HepG2 (cell line): ENCODE measurements around the gene SEMA4A. TPM values are rescaled to one million over a fixed set of nuclear protein-coding genes. Genes with fewer than 3 reads are reported as not detected.
A peak's percentile ranks its signal among the peaks of the same experiment; 100 is the strongest.

Experiments
- AGO2 ChIP-seq: fragments of 200-400 bp; formaldehyde crosslinking; optimal IDR thresholded peaks from 2 replicates; pipeline ENCODE3; 2017; ENCODE audit warnings: mild to moderate bottlenecking, low read depth, low read length, moderate library complexity
- BORCS8-MEF2B ChIP-seq: sonication (generic); formaldehyde crosslinking; IDR thresholded peaks from 2 replicates; pipeline ENCODE4 v1.8.0; 2022; ENCODE audit warnings: mild to moderate bottlenecking, missing genetic modification reagents
- FOXC1 ChIP-seq: sonication (generic); formaldehyde crosslinking; IDR thresholded peaks from 2 replicates; pipeline ENCODE4 v1.8.0; 2022; ENCODE audit warnings: mild to moderate bottlenecking, missing genetic modification reagents, borderline replicate concordance
- HES4 ChIP-seq: sonication (generic); formaldehyde crosslinking; IDR thresholded peaks from 2 replicates; pipeline ENCODE4 v1.9.0; 2021; ENCODE audit warnings: mild to moderate bottlenecking, missing genetic modification reagents, borderline replicate concordance
- HNRNPK ChIP-seq: fragments of 200-400 bp; formaldehyde crosslinking; IDR thresholded peaks from 2 replicates; pipeline ENCODE4 v1.6.1; 2018; ENCODE audit warnings: low read length, low read depth, moderate library complexity, mild to moderate bottlenecking; ENCODE audit not compliant: poor library complexity, severe bottlenecking
- IKZF1 ChIP-seq: fragments of 450-650 bp; IDR thresholded peaks from 2 replicates; pipeline ENCODE4 v1.7.1; 2016
- MATR3 ChIP-seq: sonication (generic); formaldehyde crosslinking; IDR thresholded peaks from 2 replicates; pipeline ENCODE4 v1.4.0; 2020; ENCODE audit warnings: missing genetic modification reagents
- MTA1 ChIP-seq: sonication (generic); formaldehyde crosslinking; IDR thresholded peaks from 2 replicates; pipeline ENCODE4 v1.4.0; 2020; ENCODE audit warnings: missing genetic modification reagents, mild to moderate bottlenecking, borderline replicate concordance
- NCOA5 ChIP-seq: sonication (generic); formaldehyde crosslinking; IDR thresholded peaks from 2 replicates; pipeline ENCODE4 v1.4.0; 2020; ENCODE audit warnings: missing genetic modification reagents
- SALL2 ChIP-seq: sonication (generic); formaldehyde crosslinking; IDR thresholded peaks from 2 replicates; pipeline ENCODE4 v1.8.1; 2023; ENCODE audit warnings: mild to moderate bottlenecking, missing genetic modification reagents, inconsistent platforms
- SOX13 ChIP-seq, 3 experiments: fragments of 450-650 bp in 1 of 3; sonication (generic) in 1 of 3; formaldehyde crosslinking in 1 of 3; IDR thresholded peaks in 2 of 3; conservative IDR thresholded peaks in 1 of 3; 2 replicates each; pipeline versions ENCODE4 v1.5.0 to v1.6.1; 2016 to 2020; ENCODE audit warnings: antibody characterized with exemption in 1 of 3, mild to moderate bottlenecking in 1 of 3, missing compliant biosample characterization in 1 of 3, missing genetic modification reagents in 1 of 3, moderate library complexity in 1 of 3
- ZNF260 ChIP-seq: sonication (generic); formaldehyde crosslinking; IDR thresholded peaks from 2 replicates; pipeline ENCODE4 v1.4.0; 2020; ENCODE audit warnings: missing genetic modification reagents, low read depth, mild to moderate bottlenecking, borderline replicate concordance
- ZNF567 ChIP-seq: sonication (generic); formaldehyde crosslinking; IDR thresholded peaks from 2 replicates; pipeline ENCODE4 v1.8.1; 2023; ENCODE audit warnings: mild to moderate bottlenecking, missing genetic modification reagents, borderline replicate concordance
- ZNF749 ChIP-seq: sonication (generic); formaldehyde crosslinking; IDR thresholded peaks from 2 replicates; pipeline ENCODE4 v1.8.0; 2022; ENCODE audit warnings: mild to moderate bottlenecking, missing genetic modification reagents, moderate library complexity, borderline replicate concordance
- polyA plus RNA-seq, 8 experiments: library from polyadenylated mRNA; depleted of rRNA in 3 of 8; stranded (reverse) in 7 of 8; unstranded in 1 of 8; fragments of >200 nt; fragmentation: Illumina TruSeq in 4 of 8; extraction: Trizol in 4 of 8; gene quantifications; 2 replicates each; pipeline versions ENCODE4 v1.2.1 to v1.2.3, GENCODE V29; 2011 to 2016; ENCODE audit warnings: low read depth in 4 of 8, missing spikeins in 1 of 8, mixed read lengths in 1 of 8; ENCODE audit not compliant: insufficient read depth in 1 of 8
- total RNA-seq, 5 experiments: library from RNA; depleted of rRNA; stranded (reverse); fragments of >200 nt; fragmentation: Illumina TruSeq; extraction: Trizol; gene quantifications; 2 replicates each; pipeline ENCODE4 v1.2.3, GENCODE V29; 2016; ENCODE audit warnings: low read depth in 1 of 5
- TF ChIP-seq, protein P1 (sequence below): IDR thresholded peaks from 2 replicates; pipeline ENCODE4 v1.6.1; 2016; ENCODE audit warnings: mild to moderate bottlenecking
- TF ChIP-seq, protein P2 (sequence below): sonication (generic); formaldehyde crosslinking; IDR thresholded peaks from 2 replicates; pipeline ENCODE4 v1.5.1; 2020; ENCODE audit warnings: mild to moderate bottlenecking, missing genetic modification reagents, moderate library complexity
- TF ChIP-seq, protein P3 (sequence below), 2 experiments: sonication (generic) in 1 of 2; formaldehyde crosslinking in 1 of 2; IDR thresholded peaks; 2 replicates each; pipeline versions ENCODE4 v1.4.0 to v1.6.1; 2018 to 2020; ENCODE audit warnings: missing genetic modification reagents in 2 of 2, borderline replicate concordance in 1 of 2, low read depth in 1 of 2, mild to moderate bottlenecking in 1 of 2, missing biosample characterization in 1 of 2
- TF ChIP-seq, protein P4 (sequence below): sonication (generic); formaldehyde crosslinking; IDR thresholded peaks from 2 replicates; pipeline ENCODE4 v1.4.0; 2020; ENCODE audit warnings: missing genetic modification reagents, mild to moderate bottlenecking, borderline replicate concordance

The SEMA4A gene
- total and polyA plus RNA-seq, 2 of the 13 experiments (the other 11 are each of a cell fraction or from before 2014, with no cell fraction given): 0.09 to 0.20 TPM

DNA sequence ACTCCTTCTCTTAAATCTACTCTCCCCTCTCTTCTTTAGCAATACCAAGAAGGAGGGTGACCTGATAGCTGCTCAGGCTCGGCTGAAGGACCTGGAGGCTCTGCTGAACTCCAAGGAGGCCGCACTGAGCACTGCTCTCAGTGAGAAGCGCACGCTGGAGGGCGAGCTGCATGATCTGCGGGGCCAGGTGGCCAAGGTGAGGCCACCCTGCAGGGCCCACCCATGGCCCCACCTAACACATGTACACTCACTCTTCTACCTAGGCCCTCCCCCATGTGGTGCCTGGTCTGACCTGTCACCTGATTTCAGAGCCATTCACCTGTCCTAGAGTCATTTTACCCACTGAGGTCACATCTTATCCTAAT is 22.8 kb upstream of the SEMA4A start (continued):
- peak; percentile 26 for TF ChIP-seq AGO2
- TF ChIP-seq HES4: no peak
- TF ChIP-seq ZNF260 (CRISPR knock-in tag): no peak
- no peak for TF ChIP-seq HNRNPK
- no peak for TF ChIP-seq NCOA5 (CRISPR knock-in tag)
- peak; percentile 4; the same call in 1 of the 2 replicates for TF ChIP-seq SALL2
- TF ChIP-seq, protein P1, sequence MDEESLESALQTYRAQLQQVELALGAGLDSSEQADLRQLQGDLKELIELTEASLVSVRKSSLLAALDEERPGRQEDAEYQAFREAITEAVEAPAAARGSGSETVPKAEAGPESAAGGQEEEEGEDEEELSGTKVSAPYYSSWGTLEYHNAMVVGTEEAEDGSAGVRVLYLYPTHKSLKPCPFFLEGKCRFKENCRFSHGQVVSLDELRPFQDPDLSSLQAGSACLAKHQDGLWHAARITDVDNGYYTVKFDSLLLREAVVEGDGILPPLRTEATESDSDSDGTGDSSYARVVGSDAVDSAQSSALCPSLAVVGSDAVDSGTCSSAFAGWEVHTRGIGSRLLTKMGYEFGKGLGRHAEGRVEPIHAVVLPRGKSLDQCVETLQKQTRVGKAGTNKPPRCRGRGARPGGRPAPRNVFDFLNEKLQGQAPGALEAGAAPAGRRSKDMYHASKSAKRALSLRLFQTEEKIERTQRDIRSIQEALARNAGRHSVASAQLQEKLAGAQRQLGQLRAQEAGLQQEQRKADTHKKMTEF: peak; percentile 5; the same call in 1 of the 2 replicates
- TF ChIP-seq, protein P2, sequence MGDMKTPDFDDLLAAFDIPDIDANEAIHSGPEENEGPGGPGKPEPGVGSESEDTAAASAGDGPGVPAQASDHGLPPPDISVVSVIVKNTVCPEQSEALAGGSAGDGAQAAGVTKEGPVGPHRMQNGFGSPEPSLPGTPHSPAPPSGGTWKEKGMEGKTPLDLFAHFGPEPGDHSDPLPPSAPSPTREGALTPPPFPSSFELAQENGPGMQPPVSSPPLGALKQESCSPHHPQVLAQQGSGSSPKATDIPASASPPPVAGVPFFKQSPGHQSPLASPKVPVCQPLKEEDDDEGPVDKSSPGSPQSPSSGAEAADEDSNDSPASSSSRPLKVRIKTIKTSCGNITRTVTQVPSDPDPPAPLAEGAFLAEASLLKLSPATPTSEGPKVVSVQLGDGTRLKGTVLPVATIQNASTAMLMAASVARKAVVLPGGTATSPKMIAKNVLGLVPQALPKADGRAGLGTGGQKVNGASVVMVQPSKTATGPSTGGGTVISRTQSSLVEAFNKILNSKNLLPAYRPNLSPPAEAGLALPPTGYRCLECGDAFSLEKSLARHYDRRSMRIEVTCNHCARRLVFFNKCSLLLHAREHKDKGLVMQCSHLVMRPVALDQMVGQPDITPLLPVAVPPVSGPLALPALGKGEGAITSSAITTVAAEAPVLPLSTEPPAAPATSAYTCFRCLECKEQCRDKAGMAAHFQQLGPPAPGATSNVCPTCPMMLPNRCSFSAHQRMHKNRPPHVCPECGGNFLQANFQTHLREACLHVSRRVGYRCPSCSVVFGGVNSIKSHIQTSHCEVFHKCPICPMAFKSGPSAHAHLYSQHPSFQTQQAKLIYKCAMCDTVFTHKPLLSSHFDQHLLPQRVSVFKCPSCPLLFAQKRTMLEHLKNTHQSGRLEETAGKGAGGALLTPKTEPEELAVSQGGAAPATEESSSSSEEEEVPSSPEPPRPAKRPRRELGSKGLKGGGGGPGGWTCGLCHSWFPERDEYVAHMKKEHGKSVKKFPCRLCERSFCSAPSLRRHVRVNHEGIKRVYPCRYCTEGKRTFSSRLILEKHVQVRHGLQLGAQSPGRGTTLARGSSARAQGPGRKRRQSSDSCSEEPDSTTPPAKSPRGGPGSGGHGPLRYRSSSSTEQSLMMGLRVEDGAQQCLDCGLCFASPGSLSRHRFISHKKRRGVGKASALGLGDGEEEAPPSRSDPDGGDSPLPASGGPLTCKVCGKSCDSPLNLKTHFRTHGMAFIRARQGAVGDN (CRISPR knock-in tag): peak; percentile 30; the same call in 1 of the 2 replicates
- TF ChIP-seq IKZF1: no peak
- 0 out of 2 replicates have a peak, but pooled peaks have one; percentile 22 for TF ChIP-seq MTA1
- TF ChIP-seq MATR3 (CRISPR knock-in tag): no peak
- TF ChIP-seq, protein P3, sequence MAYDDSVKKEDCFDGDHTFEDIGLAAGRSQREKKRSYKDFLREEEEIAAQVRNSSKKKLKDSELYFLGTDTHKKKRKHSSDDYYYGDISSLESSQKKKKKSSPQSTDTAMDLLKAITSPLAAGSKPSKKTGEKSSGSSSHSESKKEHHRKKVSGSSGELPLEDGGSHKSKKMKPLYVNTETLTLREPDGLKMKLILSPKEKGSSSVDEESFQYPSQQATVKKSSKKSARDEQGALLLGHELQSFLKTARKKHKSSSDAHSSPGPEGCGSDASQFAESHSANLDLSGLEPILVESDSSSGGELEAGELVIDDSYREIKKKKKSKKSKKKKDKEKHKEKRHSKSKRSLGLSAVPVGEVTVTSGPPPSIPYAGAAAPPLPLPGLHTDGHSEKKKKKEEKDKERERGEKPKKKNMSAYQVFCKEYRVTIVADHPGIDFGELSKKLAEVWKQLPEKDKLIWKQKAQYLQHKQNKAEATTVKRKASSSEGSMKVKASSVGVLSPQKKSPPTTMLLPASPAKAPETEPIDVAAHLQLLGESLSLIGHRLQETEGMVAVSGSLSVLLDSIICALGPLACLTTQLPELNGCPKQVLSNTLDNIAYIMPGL (CRISPR knock-in tag; IDR thresholded peaks at IDR 0.05; ENCODE audit: borderline replicate concordance in 1 of 2, low read depth in 1 of 2): peak in 1 of 2 experiments; percentile 41; a peak in 2 of 4 replicates
- 0 out of 2 replicates have a peak, but pooled peaks have one; percentile 0 for TF ChIP-seq ZNF749
- TF ChIP-seq, protein P4, sequence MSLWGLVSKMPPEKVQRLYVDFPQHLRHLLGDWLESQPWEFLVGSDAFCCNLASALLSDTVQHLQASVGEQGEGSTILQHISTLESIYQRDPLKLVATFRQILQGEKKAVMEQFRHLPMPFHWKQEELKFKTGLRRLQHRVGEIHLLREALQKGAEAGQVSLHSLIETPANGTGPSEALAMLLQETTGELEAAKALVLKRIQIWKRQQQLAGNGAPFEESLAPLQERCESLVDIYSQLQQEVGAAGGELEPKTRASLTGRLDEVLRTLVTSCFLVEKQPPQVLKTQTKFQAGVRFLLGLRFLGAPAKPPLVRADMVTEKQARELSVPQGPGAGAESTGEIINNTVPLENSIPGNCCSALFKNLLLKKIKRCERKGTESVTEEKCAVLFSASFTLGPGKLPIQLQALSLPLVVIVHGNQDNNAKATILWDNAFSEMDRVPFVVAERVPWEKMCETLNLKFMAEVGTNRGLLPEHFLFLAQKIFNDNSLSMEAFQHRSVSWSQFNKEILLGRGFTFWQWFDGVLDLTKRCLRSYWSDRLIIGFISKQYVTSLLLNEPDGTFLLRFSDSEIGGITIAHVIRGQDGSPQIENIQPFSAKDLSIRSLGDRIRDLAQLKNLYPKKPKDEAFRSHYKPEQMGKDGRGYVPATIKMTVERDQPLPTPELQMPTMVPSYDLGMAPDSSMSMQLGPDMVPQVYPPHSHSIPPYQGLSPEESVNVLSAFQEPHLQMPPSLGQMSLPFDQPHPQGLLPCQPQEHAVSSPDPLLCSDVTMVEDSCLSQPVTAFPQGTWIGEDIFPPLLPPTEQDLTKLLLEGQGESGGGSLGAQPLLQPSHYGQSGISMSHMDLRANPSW (CRISPR knock-in tag): 0 out of 2 replicates have a peak, but pooled peaks have one; percentile 51
- TF ChIP-seq FOXC1 (CRISPR knock-in tag): 0 out of 2 replicates have a peak, but pooled peaks have one; percentile 14
- no peak for TF ChIP-seq BORCS8-MEF2B
- TF ChIP-seq ZNF567 (CRISPR knock-in tag): no peak
- TF ChIP-seq SOX13 (IDR thresholded peaks at IDR 0.05): no peak
- no peak for TF ChIP-seq SOX13 (CRISPR knock-in tag; conservative IDR thresholded peaks at IDR 0.05 in 1 of 2, IDR thresholded peaks at IDR 0.05 in 1 of 2)
